Measurements from ENCODE around the gene REEP1. TPM values are rescaled to one million over a fixed set of nuclear protein-coding genes. Genes with fewer than 3 reads are reported as not detected.
"Not testable (repeated sequence)": the region's sequence is repeated elsewhere in the genome, so short reads cannot be mapped to it uniquely, and the experiment has no call there.

The REEP1 gene
- total RNA-seq, 4 donors from 2014 or later = 9.7 to 24.5 (median 13.4) TPM

DNA sequence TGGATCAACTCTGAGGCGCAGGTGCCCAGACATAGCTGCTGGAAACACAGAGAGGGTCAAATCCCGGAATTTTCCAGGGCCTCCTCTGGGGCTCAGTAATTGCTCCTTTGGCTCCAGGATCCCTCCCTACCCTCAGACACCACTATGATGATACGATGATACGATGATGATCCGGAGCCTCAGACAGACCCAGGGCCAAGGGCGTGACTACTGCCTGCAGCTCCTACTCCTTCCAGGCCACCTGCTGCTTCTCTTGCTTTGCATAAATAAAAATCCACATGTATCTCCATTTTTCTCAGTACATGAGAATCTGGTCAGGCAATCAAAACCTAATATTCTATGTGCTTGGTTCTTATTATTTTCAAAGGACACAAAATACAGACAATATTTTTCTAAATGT, 104.5 kb downstream of the REEP1 start:
- H3K4me1 ChIP-seq = no peaks in the 10 kb centered on the region
- intact Hi-C loops (cut with DNase I; ENCODE audit: low total_unique reads) = no loop called here
- no peaks in the 10 kb centered on the region for H3K27me3 ChIP-seq
- no peak overlapping the region for H3K27ac ChIP-seq
- no peaks in the 10 kb centered on the region for H3K36me3 ChIP-seq
- no peak for DNase-seq
- TF ChIP-seq POLR2A (IDR thresholded peaks at IDR 0.05) = no peak
- TF ChIP-seq, protein P1, sequence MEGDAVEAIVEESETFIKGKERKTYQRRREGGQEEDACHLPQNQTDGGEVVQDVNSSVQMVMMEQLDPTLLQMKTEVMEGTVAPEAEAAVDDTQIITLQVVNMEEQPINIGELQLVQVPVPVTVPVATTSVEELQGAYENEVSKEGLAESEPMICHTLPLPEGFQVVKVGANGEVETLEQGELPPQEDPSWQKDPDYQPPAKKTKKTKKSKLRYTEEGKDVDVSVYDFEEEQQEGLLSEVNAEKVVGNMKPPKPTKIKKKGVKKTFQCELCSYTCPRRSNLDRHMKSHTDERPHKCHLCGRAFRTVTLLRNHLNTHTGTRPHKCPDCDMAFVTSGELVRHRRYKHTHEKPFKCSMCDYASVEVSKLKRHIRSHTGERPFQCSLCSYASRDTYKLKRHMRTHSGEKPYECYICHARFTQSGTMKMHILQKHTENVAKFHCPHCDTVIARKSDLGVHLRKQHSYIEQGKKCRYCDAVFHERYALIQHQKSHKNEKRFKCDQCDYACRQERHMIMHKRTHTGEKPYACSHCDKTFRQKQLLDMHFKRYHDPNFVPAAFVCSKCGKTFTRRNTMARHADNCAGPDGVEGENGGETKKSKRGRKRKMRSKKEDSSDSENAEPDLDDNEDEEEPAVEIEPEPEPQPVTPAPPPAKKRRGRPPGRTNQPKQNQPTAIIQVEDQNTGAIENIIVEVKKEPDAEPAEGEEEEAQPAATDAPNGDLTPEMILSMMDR (IDR thresholded peaks at IDR 0.05) = no peak
- no peak overlapping the region for H3K4me3 ChIP-seq
- no peaks in the 10 kb centered on the region for H3K9me3 ChIP-seq

DNA sequence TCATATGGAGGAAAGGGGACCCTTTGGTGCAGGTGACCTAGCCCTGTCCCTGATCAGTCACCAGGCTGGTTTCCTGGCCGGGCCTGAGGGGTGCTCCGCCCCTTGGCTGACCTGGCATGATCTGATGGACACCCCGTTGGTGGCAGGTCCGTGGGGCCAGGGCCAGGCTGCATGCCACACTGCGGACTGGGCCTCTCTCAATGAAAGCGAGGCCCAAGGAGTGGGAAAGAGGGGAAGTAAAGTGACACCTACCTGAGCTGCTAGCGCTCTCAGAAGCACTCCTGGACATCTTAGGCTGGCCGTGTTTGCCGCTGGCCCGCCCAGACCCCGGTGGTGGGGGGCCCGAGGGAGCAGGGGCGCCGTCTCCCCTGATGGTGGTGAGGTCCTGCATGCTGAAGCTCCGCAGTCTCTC, 105.0 kb downstream of the REEP1 start:
- intact Hi-C loops (cut with DNase I; ENCODE audit: low total_unique reads) = no loop called here
- no peak overlapping the region for H3K27ac ChIP-seq
- H3K27me3 ChIP-seq = no peaks in the 10 kb centered on the region
- no peaks in the 10 kb centered on the region for H3K36me3 ChIP-seq
- TF ChIP-seq, protein P1 (IDR thresholded peaks at IDR 0.05) = no peak
- TF ChIP-seq POLR2A (IDR thresholded peaks at IDR 0.05) = no peak
- no peaks in the 10 kb centered on the region for H3K4me1 ChIP-seq
- no peak for DNase-seq
- no peak overlapping the region for H3K4me3 ChIP-seq
- H3K9me3 ChIP-seq = no peaks in the 10 kb centered on the region

DNA sequence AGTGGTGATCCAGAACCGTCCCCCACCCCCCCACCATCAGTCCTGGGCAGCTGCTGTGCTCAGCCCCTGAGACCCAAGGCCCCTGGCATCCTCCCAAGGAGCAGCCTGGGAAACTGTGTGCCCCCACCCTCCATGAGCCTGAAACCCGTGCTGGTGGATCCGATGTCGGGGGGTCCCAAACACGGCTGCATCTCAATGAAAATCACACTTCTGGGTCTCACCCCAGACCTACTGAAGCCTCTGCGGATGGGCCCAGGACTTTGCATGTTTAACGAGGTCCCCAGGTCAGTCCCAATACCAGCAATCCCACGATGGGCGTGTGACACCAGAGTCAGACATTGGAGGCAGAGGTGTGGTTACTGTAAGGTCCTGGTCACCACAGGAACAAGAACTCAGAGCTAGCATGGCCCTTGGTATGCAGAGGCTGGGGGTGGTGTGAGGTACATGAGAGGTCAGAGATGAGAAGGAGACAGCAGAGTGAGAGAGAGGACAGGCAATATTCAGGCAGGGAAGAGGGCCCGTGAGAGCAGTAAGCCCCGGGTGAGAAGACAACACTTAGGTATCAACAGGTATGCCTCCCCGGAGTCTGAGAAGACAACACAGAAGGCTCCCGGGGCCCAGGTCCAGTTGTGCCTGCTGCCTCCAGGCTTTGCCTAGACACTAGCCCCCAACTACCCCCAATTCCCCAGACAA, 105.6 kb downstream of the REEP1 start:
- Histone ChIP-seq H3K4me3 (no peak overlapping the region), H3K36me3 (no peaks in the 10 kb centered on the region), H3K4me1 (no peaks in the 10 kb centered on the region), H3K27ac (no peak overlapping the region), H3K27me3 (no peaks in the 10 kb centered on the region), H3K9me3 (no peaks in the 10 kb centered on the region)
- DNase-seq = no peak
- intact Hi-C loops (cut with DNase I; ENCODE audit: low total_unique reads) = no loop called here
- no peak for TF ChIP-seq POLR2A (IDR thresholded peaks at IDR 0.05)
- TF ChIP-seq, protein P1 (IDR thresholded peaks at IDR 0.05) = no peak

DNA sequence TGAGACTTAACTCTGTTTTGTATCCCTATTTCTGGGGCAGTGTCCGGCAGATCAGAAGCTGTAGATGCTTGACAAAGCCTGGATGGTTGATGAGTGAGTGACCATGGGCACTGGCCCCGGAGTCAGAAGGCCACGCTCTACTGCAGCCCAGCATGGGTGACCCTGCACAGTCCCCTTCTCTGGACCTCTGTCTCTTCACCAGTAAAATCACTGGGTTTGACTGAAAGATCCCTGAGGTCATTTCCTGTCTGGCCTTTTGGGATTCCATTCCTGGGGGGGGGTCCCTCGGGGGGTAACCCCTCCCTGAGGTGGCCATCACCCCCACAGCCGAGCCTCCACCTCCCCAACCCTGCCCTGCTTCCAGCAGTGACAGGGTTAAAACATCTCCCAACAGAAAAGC, 106.5 kb downstream of the REEP1 start:
- Histone ChIP-seq H3K9me3 (no peaks in the 10 kb centered on the region), H3K4me1 (no peaks in the 10 kb centered on the region), H3K27ac (no peak overlapping the region), H3K27me3 (no peaks in the 10 kb centered on the region), H3K36me3 (no peaks in the 10 kb centered on the region), H3K4me3 (no peak overlapping the region)
- intact Hi-C loops (cut with DNase I; ENCODE audit: low total_unique reads) = no loop called here
- TF ChIP-seq POLR2A (IDR thresholded peaks at IDR 0.05) = no peak
- TF ChIP-seq, protein P1 (IDR thresholded peaks at IDR 0.05) = no peak
- no peak for DNase-seq

DNA sequence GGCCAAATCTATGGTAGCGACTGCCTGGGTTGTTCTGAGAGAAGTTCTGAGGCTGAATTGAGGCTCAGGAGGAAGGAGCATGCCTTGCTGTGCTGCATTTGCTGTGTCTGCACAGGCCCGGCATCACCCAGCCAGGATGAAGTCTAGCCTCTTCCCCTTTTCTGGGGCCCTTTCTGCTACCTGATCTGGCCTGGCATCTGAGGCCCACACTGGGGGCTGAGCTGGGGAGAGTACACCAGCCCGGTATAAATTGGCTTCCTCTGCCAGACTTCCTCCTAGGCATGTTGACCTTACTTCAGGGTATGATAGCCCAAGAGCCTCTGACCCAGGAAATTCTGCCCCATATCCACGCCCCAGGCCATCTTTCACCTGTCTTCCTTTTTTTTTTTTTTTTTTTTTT, 108.2 kb downstream of the REEP1 start:
- Histone ChIP-seq H3K4me3 (no peak overlapping the region), H3K9me3 (no peaks in the 10 kb centered on the region), H3K27ac (no peak overlapping the region), H3K27me3 (no peaks in the 10 kb centered on the region), H3K36me3 (no peaks in the 10 kb centered on the region), H3K4me1 (peaks cover 0 to 10% of the 10 kb centered on the region in 2 donors)
- intact Hi-C loops (cut with DNase I; ENCODE audit: low total_unique reads) = no loop called here
- TF ChIP-seq, protein P1 (IDR thresholded peaks at IDR 0.05) = no peak
- TF ChIP-seq POLR2A (IDR thresholded peaks at IDR 0.05) = no peak
- DNase-seq = no peak

DNA sequence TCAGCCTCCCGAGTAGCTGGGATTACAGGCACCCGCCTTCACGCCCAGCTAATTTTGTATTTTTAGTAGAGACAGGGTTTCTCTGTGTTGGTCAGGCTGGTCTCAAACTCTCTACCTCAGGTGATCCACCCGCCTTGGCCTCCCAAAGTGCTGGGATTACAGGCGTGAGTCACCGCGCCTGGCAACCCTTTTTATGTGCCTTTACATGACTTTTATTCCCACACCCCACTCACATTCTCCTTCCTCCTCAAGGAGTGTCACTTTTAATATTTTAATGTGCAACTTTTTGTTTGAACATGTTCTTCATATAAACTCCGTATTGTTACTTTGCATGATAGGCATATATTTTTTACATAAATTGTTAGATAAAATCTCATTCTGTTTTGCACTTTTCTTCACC, 108.9 kb downstream of the REEP1 start:
- intact Hi-C loops (cut with DNase I; ENCODE audit: low total_unique reads); DNase-seq; H3K27me3 ChIP-seq; H3K36me3 ChIP-seq; H3K9me3 ChIP-seq; H3K27ac ChIP-seq; H3K4me3 ChIP-seq: not testable (repeated sequence)
- peaks cover 0 to 14% of the 10 kb centered on the region in 2 donors for H3K4me1 ChIP-seq

Measured in uterus (tissue), 4 donors.